Sigmoid colon (tissue), 7 donors: Measurements from ENCODE around the gene MYLK. TPM values are rescaled to one million over a fixed set of nuclear protein-coding genes. Genes with fewer than 3 reads are reported as not detected.
A peak's percentile ranks its signal among the peaks of the same experiment; 100 is the strongest.

Source experiments
- DNase-seq: peaks from one replicate; pipeline ENCODE4 v3.0.0-alpha.2; 2019
- H3K27ac ChIP-seq, 4 donors: fragments of 200-600 bp; sonication (generic); one replicate each; pipeline ENCODE4 v1.5.1; 2016 to 2019; ENCODE audit warnings: mild to moderate bottlenecking in 1 of 4
- H3K27me3 ChIP-seq, 3 donors: fragments of 200-600 bp; sonication (generic); one replicate each; pipeline ENCODE4 v1.5.1; 2019; ENCODE audit warnings: mild to moderate bottlenecking in 1 of 3
- H3K36me3 ChIP-seq, 4 donors: fragments of 200-600 bp; sonication (generic); one replicate each; pipeline ENCODE4 v1.5.1; 2016 to 2019
- H3K4me1 ChIP-seq, 4 donors: fragments of 200-600 bp; sonication (generic); one replicate each; pipeline ENCODE4 v1.5.1; 2017 to 2019
- H3K4me3 ChIP-seq, 4 donors: fragments of 200-600 bp; sonication (generic); one replicate each; pipeline ENCODE4 v1.5.1; 2017 to 2019; ENCODE audit warnings: mild to moderate bottlenecking in 2 of 4, moderate library complexity in 1 of 4
- H3K9me3 ChIP-seq, 4 donors: fragments of 200-600 bp in 3 of 4; sonication (generic) in 3 of 4; one replicate each; pipeline versions ENCODE4 v1.5.1 to v1.6.1; 2013 to 2019
- CTCF ChIP-seq, 4 experiments: fragments of 450-650 bp in 3 of 4; fragments of 200-600 bp in 1 of 4; IDR thresholded peaks; one replicate each; pipeline ENCODE4 v1.5.1; 2016 to 2019; ENCODE audit warnings: antibody characterized with exemption in 4 of 4, mild to moderate bottlenecking in 3 of 4, moderate library complexity in 2 of 4
- EP300 ChIP-seq, 4 donors: sonication (generic); formaldehyde crosslinking; IDR thresholded peaks; one replicate each; pipeline ENCODE4 v1.6.1; 2017; ENCODE audit warnings: antibody characterized with exemption in 4 of 4
- POLR2A ChIP-seq, 2 donors: fragments of 450-650 bp; IDR thresholded peaks; one replicate each; pipeline ENCODE4 v1.6.1; 2016; ENCODE audit warnings: antibody characterized with exemption in 2 of 2, mild to moderate bottlenecking in 2 of 2, moderate library complexity in 2 of 2
- POLR2AphosphoS5 ChIP-seq, 4 donors: sonication (generic); formaldehyde crosslinking; IDR thresholded peaks; one replicate each; pipeline ENCODE4 v1.6.1; 2017; ENCODE audit warnings: antibody characterized with exemption in 4 of 4
- WGBS, 2 donors: extraction: QIAGEN DNeasy Blood & Tissue Kit; methylation state at CpG; one replicate each; pipeline ENCODE4 v1.1.7; 2013; 5-methylcytosine and 5-hydroxymethylcytosine counted together
- intact Hi-C: fragments of 100-400 bp; cut with DNase I; formaldehyde crosslinking; loops from one replicate; pipeline ENCODE4 v1.15.1; 2023
- polyA plus RNA-seq, 3 donors: library from polyadenylated mRNA; stranded (reverse); fragments of 200-250 nt; gene quantifications; one replicate each; pipeline ENCODE4 v1.2.3, GENCODE V29; 2013
- total RNA-seq, 4 donors: library from RNA; depleted of rRNA; stranded (reverse); fragments of >200 nt; gene quantifications; one replicate each; pipeline ENCODE4 v1.1.0, GENCODE V29; 2016
- donor health status: healthy with polysubstance abuse.
- donor health status: Bipolar disorder and iron deficiency.
- donor health status: healthy.

MYLK gene
- total and polyA plus RNA-seq, 7 donors = 21.5 to 2,153 (median 1,169) TPM

- TF ChIP-seq CTCF (IDR thresholded peaks at IDR 0.05) (no peak), POLR2AphosphoS5 (IDR thresholded peaks at IDR 0.05) (peak in 3 of 4 donors; percentile 26 to 28 (median 26))
- 75 to 80% methylated on average over 8 of the region's 8 CpGs for WGBS, 2 donors
- Histone ChIP-seq H3K36me3 (peaks cover 6 to 72% (median 24%) of the 10 kb centered on the region in 4 donors), H3K27me3 (no peaks in the 10 kb centered on the region), H3K4me3 (no peak overlapping the region), H3K9me3 (no peaks in the 10 kb centered on the region), H3K27ac (peak overlapping the region; percentile 89 to 98 (median 94)), H3K4me1 (peaks cover 0 to 100% (median 96%) of the 10 kb centered on the region in 4 donors)
- intact Hi-C loops = no loop called here
- no peak for DNase-seq
Measured at GRCh38 chr3:123678108-123678511, 206.0 kb downstream of the MYLK start.

GRCh38 chr3:123672429-123673146 is 211.5 kb downstream of the MYLK start:
- 38 to 71% methylated on average over 3 of the region's 3 CpGs for WGBS, 2 donors
- peaks cover 0 to 100% (median 86%) of the 10 kb centered on the region in 4 donors for H3K4me1 ChIP-seq
- no peak for DNase-seq
- peak overlapping the region; percentile 89 to 98 (median 94) for H3K27ac ChIP-seq
- H3K9me3 ChIP-seq = no peaks in the 10 kb centered on the region
- no peak overlapping the region for H3K4me3 ChIP-seq
- no peaks in the 10 kb centered on the region for H3K27me3 ChIP-seq
- peaks cover 0 to 55% (median 19%) of the 10 kb centered on the region in 4 donors for H3K36me3 ChIP-seq
- TF ChIP-seq CTCF (IDR thresholded peaks at IDR 0.05) (no peak), POLR2AphosphoS5 (IDR thresholded peaks at IDR 0.05) (no peak), EP300 (IDR thresholded peaks at IDR 0.05) (no peak), POLR2A (IDR thresholded peaks at IDR 0.05) (no peak)
- intact Hi-C loops = no loop called here

GRCh38 chr3:123670743-123671142 is 213.4 kb downstream of the MYLK start:
- TF ChIP-seq CTCF (IDR thresholded peaks at IDR 0.05) (no peak), POLR2AphosphoS5 (IDR thresholded peaks at IDR 0.05) (peak in 2 of 4 donors; percentile 12 to 29), EP300 (IDR thresholded peaks at IDR 0.05) (peak in 1 of 4 donors; percentile 48)
- H3K9me3 ChIP-seq = no peaks in the 10 kb centered on the region
- H3K27ac ChIP-seq = peak overlapping the region; percentile 89 to 98 (median 94)

GRCh38 chr3:123668906-123669305 is 215.2 kb downstream of the MYLK start:
- H3K4me1 ChIP-seq = peaks cover 0 to 85% (median 66%) of the 10 kb centered on the region in 4 donors
- intact Hi-C loops = no loop called here
- H3K27me3 ChIP-seq = no peaks in the 10 kb centered on the region
- peak overlapping the region; percentile 89 to 98 (median 94) for H3K27ac ChIP-seq
- no peaks in the 10 kb centered on the region for H3K9me3 ChIP-seq
- H3K4me3 ChIP-seq = no peak overlapping the region
- peaks cover 7 to 60% (median 30%) of the 10 kb centered on the region in 4 donors for H3K36me3 ChIP-seq
- no peak for DNase-seq
- 78 to 86% methylated on average over 8 of the region's 8 CpGs for WGBS, 2 donors
- TF ChIP-seq POLR2AphosphoS5 (IDR thresholded peaks at IDR 0.05) (no peak), CTCF (IDR thresholded peaks at IDR 0.05) (no peak), EP300 (IDR thresholded peaks at IDR 0.05) (no peak), POLR2A (IDR thresholded peaks at IDR 0.05) (no peak)

More at GRCh38 chr3:123670743-123671142, 213.4 kb downstream of the MYLK start:
- WGBS, 2 donors = 91 to 94% methylated on average over 3 of the region's 3 CpGs
- no peaks in the 10 kb centered on the region for H3K27me3 ChIP-seq
- peaks cover 0 to 92% (median 82%) of the 10 kb centered on the region in 4 donors for H3K4me1 ChIP-seq
- intact Hi-C loops = no loop called here
- H3K4me3 ChIP-seq = no peak overlapping the region
- peaks cover 7 to 54% (median 23%) of the 10 kb centered on the region in 4 donors for H3K36me3 ChIP-seq
- no peak for DNase-seq
